NCI-H1436 treated with DMSO at 0.1 percent for 48 hours (cell line): Measurements from ENCODE around the gene ARID5A.

Experiments used
- DNase-seq: peaks from one replicate; lab custom pipeline; 2025; lab: John Stamatoyannopoulos, UW

ARID5A gene

DNA sequence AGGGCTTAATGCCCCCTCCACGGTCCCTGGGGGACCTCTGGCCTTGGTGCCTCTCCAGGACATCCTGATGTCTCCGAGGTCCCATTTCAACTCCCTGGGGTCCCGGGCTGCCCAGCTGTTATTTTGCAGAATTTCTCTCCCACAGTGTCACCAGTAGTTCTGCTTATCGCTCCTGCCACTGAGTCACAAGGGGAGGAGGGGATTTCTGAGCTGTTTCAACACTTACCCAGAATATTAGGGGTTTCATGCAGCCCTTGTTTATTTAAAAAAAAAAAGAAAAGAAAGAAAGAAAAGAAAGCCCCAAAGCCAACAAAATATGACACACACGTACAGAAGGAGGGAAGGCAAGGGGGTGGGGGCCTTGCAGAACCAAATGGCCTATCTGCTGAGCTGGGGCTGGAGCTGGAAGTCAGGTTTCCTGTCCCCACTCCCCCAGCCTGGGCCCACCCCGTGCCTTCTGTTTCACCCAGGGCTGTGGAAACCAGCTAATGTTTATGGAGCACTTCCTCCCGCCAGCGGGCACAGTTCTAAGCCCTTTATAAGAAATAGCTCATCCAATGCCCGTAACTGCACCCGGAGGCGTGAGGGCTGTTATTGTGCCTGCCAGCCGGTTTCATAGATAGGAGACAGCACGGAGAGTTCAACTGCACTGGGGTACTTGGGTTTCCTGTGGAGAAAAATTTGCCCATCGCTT is 8.4 kb upstream of the ARID5A start:
- no peak for DNase-seq

GRCh38 chr2:96528700-96529375 is 7.7 kb upstream of the ARID5A start:
- DNase-seq, result no peak

DNA sequence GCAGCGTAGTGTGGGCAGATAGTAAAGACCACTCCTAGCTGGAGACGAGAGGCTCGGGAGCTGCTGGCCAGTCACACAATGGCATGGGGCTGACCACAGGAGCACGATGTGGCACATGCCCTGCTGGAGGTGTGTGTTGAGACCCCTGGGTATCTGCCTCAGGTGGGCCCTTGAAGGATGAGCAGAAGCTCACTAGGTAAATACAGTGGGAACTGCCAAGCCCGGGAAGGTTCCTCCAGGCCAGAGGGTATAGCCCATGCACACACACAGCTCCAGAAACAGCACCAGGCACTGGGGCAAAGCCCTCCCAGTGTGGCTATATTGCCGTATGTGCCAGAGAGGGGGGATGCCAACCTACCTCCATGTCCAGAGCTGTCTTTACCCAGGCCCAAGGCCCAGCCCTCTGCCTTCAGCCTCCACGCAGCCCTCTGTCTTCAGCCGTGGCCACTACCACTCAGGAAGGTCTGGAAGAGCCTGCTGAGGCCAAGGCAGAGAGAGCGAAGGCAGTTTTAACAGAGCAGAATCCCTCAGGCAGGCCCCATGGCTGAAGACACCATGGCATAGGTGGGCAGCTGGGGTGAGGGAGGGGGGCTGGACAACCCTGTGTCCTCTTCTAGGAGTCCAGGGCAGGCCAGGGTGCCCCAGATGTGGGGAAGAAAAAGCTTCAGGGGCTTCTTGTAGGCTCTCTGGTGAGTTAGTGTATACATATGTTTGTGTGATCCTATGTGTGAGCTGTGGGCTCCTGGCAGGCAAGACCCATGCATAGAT is 7.0 kb upstream of the ARID5A start:
- no peak for DNase-seq

DNA sequence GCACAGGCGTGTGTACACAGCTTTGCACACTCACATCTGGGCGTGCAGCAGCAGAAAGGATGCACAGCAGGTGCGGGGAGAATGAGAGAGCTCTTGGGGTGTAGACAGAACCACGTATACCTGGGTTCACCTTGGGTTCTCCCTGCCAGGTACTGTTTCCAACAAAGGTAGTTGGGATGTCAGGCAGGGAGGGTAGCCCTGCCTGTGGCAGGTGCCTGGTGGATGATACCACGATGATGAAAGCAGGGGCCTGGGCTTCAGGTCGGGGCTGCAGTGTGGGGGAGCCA is 6.5 kb upstream of the ARID5A start:
- DNase-seq, result no peak

GRCh38 chr2:96530474-96531357 is 5.8 kb upstream of the ARID5A start:
- DNase-seq, result no peak

DNA sequence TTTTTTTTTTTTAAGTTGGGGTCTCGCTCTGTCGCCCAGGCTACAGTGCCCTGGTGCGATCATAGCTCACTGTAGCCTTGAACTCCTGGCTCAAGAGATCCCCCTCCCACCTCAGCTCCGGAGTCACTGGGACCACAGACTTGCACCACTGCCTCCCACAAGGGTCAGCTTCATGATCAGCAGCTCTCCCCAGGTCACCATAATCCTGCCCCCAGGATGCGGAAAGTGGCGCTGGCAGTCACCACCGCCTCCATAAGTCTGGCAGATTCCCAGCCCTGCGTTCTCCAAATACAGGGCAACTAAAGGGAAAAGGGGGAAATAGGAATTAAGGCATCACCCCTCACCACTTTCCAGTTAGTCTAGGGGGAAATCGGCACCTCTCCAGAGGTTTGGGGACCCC is 5.2 kb upstream of the ARID5A start:
- no peak for DNase-seq

- peak; percentile 95 for DNase-seq
Measured at GRCh38 chr2:96531872-96532505, 4.6 kb upstream of the ARID5A start.

GRCh38 chr2:96532641-96533291 is 3.8 kb upstream of the ARID5A start:
- no peak for DNase-seq

GRCh38 chr2:96533292-96534073 is 3.1 kb upstream of the ARID5A start:
- DNase-seq, result no peak

DNA sequence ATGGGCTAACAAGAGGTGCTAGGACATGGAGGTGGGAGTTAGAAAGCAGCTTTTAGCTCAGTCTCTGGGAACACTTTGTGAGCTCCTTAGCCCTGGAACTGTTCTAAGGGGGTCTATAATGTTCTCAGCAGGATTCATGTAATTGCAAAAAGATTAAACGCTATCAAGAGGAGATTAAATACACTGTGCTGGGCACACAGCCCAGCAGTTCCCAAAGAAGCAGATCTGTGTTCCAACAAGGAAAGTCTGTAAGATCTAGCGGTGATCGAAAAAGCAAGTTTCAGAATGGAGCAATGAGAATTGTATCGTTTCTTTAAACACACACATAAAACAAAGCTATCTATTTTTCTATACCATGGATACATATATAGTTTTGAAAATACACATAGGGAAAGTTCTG is 2.4 kb upstream of the ARID5A start:
- no peak for DNase-seq

DNA sequence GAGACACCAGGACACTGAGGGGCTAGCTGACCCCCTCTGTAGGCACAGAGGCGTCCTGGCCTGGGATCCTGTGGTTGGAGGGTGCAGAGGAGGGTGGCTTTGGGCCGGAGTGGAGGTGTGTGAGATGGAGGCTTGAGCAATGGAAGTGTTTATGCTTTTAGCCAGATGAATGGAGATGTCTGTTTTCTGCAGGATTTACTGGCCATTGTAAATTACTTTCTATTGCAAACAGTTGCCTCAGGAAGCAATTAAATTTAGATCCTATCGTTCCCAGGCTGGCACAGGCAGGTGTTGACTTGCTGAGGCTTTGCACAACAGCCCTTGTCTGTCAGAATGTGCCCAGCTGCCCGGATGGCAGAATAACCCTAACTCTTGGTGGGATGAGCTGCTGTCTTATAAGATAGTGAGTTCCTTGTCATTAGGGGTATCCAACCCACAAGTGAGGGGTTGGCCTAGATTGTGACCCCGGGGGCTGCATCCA is 1.8 kb upstream of the ARID5A start:
- no peak for DNase-seq

DNA sequence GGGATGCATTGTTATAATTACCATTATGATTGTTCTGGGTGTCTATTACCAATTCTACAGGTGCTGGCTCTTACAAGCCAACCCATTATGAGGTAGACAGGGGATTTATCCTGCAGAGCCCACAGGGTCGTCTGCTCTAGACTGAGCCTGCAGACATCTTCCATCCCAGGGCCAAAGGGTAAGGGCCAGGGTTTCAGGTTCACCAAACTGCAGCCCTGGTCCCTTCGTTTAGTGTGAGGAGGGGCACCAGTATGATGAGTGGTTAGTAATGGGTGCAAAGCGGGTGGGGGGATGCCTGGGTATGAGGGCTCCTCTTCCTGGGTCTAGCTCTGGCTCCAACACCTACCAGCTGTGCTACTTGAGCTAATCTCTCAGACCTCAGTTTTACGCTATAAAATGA is 1.2 kb upstream of the ARID5A start:
- DNase-seq, result no peak

GRCh38 chr2:96537066-96537733 is 648 bp downstream of the ARID5A start:
- no peak for DNase-seq

- no peak for DNase-seq
Measured at GRCh38 chr2:96537734-96538486, 1.4 kb downstream of the ARID5A start.

GRCh38 chr2:96538487-96539214 is 2.1 kb downstream of the ARID5A start:
- no peak for DNase-seq

DNA sequence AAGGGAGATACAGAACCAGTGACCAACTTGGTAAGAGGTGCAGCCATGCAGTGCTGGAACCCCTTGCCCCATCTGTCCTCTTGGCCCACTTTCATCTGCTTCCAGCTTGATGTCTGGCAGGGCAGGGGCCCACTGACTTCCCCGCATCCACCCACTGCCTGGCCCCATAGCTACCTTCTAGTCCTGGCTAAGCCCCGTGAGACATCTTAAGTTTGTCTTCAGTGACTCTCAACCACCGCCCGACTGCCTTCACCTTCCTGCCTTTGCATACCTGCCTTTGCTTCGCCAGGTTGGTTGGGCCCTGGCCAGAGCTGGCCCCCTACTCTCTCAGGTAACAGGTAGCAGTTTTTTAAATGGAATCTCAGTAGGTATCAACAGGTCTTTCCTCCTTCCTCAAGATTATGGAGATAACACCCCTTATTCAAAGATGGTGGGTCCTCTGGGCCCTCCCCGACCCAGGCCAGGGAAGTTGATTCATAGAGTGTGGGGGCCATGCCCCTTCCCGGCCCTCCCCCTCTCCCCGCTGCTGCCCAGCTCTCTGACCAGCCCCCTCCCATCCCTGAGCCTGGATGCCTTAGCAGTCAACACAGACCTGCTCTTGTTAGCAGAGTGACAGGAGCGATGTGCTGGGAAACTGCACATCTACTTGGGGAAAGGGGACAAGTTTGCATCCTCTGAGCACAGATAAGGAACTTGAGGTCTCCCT is 2.8 kb downstream of the ARID5A start:
- DNase-seq, result no peak

DNA sequence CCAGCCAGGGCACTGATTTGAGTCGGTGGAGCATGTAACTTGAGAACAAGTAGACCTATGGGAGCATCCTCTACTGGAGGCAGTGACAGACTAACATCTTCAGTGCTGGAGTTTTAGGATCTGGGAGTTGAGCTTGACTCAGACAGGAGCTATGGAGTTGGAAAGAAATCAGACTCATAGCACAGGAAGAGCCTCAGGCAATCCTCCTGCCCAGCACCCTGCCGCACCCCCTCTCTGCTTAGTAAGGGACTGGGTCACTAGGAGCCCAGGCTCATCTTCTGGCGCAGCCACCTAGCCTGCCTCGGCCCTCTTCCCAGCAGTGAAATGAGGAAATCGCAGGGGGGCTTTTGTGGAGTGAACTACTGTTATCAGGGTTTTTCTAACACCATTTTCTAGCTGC is 3.6 kb downstream of the ARID5A start:
- no peak for DNase-seq
